Stimulated activated CD4-positive, alpha-beta T cell treated with anti-CD3 and anti-CD28 coated beads, TNF-alpha, amount 100 ng/mL, for 24 hours (primary cell): ENCODE data around the gene MPEG1.

Experiments
- DNase-seq, 3 experiments: peaks; one replicate each; pipeline ENCODE4 v3.0.0-alpha.2; 2020; ENCODE audit warnings: low read depth in 3 of 3

Gene MPEG1

DNA sequence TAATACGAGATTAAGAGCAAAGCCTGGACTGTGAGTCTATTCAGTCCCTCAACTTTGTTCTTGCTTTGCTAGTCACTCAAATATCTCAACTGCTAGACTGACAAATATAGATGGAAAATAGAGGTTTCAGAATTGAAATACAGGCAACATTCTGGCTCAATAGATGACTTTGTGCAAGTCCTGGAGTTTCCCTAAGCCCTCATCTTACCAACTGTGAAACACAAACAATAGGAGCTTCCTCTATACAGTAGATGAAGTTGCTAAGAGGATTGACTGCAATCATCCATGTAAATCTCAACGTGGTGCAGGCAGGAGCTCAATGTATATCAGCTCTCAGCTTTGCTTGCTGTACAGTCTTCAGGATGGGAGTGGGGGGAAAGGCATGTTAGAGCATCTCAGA lies 6.2 kb upstream of the MPEG1 start:
- no peak for DNase-seq

DNA sequence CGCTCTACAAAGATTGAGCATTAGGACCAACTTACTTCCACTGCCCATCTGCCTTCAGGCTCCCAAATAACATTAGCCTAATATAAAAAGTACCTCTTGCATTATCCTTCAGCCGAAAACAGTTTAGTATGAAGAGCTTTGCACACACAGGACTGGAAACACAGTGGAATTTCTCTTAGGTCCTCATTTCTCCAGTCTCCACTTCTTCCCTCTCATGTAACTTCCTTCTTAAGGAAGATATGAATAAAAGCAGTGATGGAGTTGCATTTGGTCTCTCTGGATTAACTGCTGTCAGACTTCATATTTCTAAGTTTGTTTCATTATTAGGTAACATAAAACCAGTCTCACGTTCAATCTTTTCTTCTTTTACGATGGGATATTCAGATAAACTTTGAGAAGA lies 5.6 kb upstream of the MPEG1 start:
- DNase-seq: no peak

- no peak for DNase-seq
Observed at GRCh38 chr11:59216641-59217564, 4.2 kb upstream of the MPEG1 start.

GRCh38 chr11:59214141-59214893 lies 1.6 kb upstream of the MPEG1 start:
- DNase-seq: no peak

- DNase-seq: no peak
Observed at GRCh38 chr11:59212222-59212621, 505 bp downstream of the MPEG1 start.

DNA sequence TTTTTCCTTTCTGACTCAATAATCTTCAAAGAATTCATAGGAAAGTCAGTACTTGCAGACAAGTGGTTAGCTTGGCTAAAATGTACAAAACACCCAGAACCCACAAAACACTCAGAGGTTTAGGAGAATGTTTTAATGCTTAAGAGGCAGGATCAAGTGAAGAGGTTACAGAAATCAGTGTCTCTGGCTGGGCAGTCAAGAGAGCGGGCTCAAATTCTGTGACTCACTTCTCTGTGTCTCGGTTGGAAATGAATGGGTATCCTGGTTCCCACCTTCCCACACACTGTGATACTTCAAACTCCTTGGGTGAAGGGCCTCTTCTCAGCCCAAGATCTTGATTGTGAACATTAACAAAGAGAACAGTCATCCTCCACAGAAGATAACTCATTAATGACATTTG lies 3.8 kb downstream of the MPEG1 start:
- DNase-seq: peak in 1 of 3 experiments; percentile 11

- DNase-seq: peak; percentile 21 to 47 (median 37)
Observed at GRCh38 chr11:59207988-59208451, 4.7 kb downstream of the MPEG1 start.

GRCh38 chr11:59206635-59207034 lies 6.1 kb downstream of the MPEG1 start:
- DNase-seq: no peak

- DNase-seq: no peak
Observed at GRCh38 chr11:59205648-59206047, 7.1 kb downstream of the MPEG1 start.

DNA sequence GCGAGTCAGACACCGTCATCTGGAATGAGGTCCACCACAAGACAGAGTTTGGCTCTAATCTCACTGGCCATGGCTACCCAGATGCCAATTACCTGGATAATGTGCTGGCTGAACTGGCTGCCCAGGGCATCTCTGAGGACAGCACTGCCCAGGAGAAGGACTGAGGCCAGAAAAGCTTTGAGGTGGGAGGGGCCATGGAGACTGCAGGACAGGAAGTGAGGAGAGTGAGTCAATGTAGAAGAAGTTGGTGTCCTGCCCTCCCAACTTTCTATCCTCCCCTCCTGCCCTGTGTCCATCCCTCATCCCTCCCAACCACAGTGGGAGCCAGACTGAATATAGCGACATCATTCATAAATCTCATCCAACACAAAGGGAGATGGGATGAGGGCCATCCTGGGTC lies 8.0 kb downstream of the MPEG1 start:
- no peak for DNase-seq

GRCh38 chr11:59201353-59201752 lies 11.4 kb downstream of the MPEG1 start:
- no peak for DNase-seq

DNA sequence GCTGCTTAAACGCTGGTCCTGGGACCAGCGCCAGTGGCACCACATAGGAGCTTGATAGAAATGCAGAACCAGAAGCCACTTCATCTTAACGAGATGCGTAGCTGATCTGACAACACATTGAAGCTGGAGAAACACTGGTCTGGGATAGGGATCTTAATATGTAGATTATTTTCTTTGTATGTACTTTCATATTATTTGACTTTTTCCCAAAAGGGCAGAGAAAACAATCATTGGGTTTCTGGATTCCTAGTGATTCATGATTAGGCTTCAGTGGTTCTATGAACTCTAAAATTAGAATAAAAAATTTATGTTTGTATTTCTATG lies 12.3 kb downstream of the MPEG1 start:
- no peak for DNase-seq

DNA sequence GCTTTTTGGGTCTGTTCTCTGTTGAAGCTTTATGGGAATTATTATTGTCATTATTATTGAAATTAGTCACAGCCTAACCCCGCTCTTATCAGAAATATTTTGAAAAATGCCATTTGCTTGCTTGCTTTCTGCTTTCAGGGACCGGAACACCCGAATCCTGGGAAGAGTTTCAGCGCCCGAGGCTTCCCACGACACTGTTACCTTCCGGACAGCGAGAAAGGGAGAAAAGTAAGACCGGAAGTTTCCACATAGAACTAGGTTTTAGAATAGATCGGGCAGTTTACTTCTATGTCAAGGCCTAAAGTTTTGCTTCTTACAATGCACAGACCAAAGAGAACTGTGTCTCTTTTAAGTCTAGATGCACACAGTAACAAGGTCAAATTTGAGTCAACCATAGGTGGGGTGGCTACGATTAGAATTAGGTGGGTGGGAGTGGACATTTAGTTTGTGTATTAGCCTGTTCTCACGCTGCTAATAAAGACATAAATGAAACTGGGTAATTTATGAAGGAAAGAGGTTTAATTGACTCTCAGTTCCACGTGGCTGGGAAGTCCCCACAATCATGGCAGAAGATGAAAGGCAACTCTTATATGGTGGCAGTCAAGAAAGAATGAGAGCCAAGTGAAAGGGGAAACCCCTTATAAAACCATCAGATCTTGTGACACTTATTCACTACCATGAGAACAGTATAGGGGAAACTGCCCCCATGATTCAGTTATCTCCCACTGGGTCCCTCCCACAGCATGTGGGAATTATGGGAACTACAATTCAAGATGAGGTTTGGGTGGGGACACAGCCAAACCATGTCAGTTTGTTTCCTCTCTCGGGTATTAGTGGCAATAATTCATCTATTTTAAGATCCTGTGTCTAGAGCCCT lies 12.9 kb downstream of the MPEG1 start:
- peak in 2 of 3 experiments; percentile 15 to 26 for DNase-seq

- DNase-seq: no peak
Observed at GRCh38 chr11:59198726-59199125, 14.0 kb downstream of the MPEG1 start.

GRCh38 chr11:59197991-59198390 lies 14.7 kb downstream of the MPEG1 start:
- no peak for DNase-seq

DNA sequence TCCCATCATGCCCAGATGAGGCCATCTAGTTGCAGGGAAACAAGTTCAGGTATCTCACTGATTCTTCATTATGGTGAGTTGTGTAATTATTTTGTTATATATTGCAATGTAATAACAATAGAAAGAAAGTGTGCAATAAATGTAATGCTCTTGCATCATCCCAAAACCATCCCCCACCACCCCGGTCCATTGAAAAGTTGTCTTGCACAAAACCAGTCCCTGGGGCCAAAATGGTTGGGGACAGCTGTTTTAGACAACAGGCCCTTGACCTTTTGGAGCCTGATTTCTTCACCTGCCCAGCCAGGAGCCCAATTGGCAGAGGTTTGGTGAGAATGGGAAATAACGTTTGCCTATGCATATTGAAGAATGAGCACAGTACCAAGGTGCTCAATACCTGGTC lies 15.9 kb downstream of the MPEG1 start:
- no peak for DNase-seq

DNA sequence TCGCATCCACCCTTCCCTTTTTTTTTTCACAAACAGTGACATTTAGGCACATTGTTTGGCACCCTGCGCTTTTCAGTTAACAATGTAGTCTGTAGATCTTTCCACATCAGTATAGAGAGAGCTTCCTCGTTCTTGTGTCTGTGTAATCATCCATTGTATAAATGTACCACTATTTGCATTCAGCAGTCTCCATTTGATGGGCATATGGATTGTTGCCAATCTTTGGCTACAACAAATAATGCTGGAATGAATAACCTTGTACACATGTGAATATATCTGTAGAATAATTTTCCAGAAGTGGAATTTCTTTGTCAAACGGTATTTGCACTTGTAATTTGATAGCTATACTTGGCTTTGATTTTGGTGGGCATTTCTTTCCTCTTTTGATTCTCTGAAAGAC lies 17.1 kb downstream of the MPEG1 start:
- DNase-seq: no peak

- no peak for DNase-seq
Observed at GRCh38 chr11:59193587-59194130, 19.1 kb downstream of the MPEG1 start.

GRCh38 chr11:59192446-59193020 lies 20.2 kb downstream of the MPEG1 start:
- DNase-seq: no peak

- DNase-seq: no peak
Observed at GRCh38 chr11:59191890-59192289, 20.8 kb downstream of the MPEG1 start.

DNA sequence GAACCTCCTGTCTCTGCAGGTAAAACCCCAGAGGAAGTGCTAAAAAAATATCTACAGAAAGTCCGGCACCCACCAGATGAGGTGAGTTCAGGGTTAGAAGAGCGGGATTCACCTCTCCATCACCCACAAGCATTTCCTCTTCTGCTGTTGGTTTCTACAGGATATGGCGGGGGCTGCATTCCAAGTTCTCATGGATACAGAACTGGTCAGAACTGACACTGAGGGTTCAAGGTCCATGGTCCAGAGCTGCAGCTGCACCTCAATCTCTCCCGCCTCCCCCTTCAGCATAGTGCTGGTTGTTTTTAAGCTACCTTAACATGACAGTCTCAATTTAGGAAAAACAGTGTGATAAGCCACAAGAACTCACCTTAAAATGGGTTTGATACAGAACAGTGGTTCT lies 21.6 kb downstream of the MPEG1 start:
- no peak for DNase-seq
